Measurements from ENCODE around the gene MAML3.

DNA sequence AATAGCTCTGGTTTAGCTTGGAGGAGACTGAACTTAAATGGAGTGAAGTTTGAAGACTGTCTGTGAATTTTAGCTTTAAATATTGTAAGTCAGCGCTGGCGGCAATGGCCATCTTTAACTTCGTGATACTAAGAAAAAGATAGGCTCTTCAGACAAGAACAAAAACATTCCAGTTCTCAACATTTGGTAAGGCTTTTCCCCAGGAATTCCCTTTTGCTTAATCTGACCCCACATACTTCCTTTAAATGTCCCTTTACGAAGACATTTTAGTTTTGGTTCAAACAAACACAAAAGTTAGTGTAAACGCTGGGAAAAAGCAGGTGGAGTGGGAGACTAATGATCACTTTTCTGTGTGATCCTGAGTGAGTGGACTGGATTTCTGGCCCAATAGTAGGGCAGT, 106.2 kb downstream of the MAML3 start:
- TF ChIP-seq CTCF (optimal IDR thresholded peaks at IDR 0.05 in 1 of 3, IDR thresholded peaks at IDR 0.05 in 1 of 3, conservative IDR thresholded peaks at IDR 0.05 in 1 of 3; ENCODE audit: extremely low read depth in 1 of 3, insufficient read depth in 2 of 3, low read length in 3 of 3) (no peak), EZH2 (IDR thresholded peaks at IDR 0.05; ENCODE audit: low read length) (no peak)
